Keratinocyte (primary cell): ENCODE measurements around the gene MEGF11. TPM values are rescaled to one million over a fixed set of nuclear protein-coding genes. Genes with fewer than 3 reads are reported as not detected.

Source experiments
- DNase-seq: peaks from one replicate; pipeline ENCODE4 v3.0.0-alpha.2; 2011; ENCODE audit warnings: low read depth, missing footprints, low spot score
- FAIRE-seq: peaks from 2 replicates; lab custom pipeline; 2011; peaks lifted over from hg19 to GRCh38; lab: Jason Lieb, UNC
- H2AFZ ChIP-seq: 2 replicates; pipeline ENCODE4 v1.6.0; 2012; ENCODE audit warnings: low read length, control low read depth, inconsistent platforms; ENCODE audit not compliant: control insufficient read depth
- H3K27ac ChIP-seq: 2 replicates; pipeline ENCODE4 v1.5.1; 2011; ENCODE audit warnings: low read length; ENCODE audit not compliant: control insufficient read depth, insufficient read depth
- H3K27me3 ChIP-seq: 3 replicates; pipeline ENCODE4 v1.6.0; 2011; ENCODE audit warnings: low read length; ENCODE audit not compliant: control insufficient read depth, insufficient read depth; ENCODE audit errors: extremely low read depth
- H3K36me3 ChIP-seq, 2 experiments: 2 replicates in 1 of 2; 3 replicates in 1 of 2; pipeline ENCODE4 v1.5.1; 2011; ENCODE audit warnings: low read length in 2 of 2, mild to moderate bottlenecking in 1 of 2; ENCODE audit not compliant: control insufficient read depth in 2 of 2, insufficient read depth in 2 of 2; ENCODE audit errors: extremely low read depth in 1 of 2
- H3K4me1 ChIP-seq: 3 replicates; pipeline ENCODE4 v1.5.1; 2011; ENCODE audit warnings: low read length; ENCODE audit not compliant: control insufficient read depth, insufficient read depth; ENCODE audit errors: extremely low read depth
- H3K4me2 ChIP-seq: 3 replicates; pipeline ENCODE4 v1.6.0; 2011; ENCODE audit warnings: low read depth, low read length; ENCODE audit not compliant: control insufficient read depth, insufficient read depth; ENCODE audit errors: extremely low read depth
- H3K4me3 ChIP-seq, 3 experiments: fragments of 200-600 bp in 1 of 3; sonication (generic) in 1 of 3; 2 replicates in 2 of 3; 3 replicates in 1 of 3; pipeline ENCODE4 v1.5.1; 2011 to 2016; ENCODE audit warnings: low read length in 3 of 3, mild to moderate bottlenecking in 3 of 3, control low read depth in 2 of 3, inconsistent platforms in 1 of 3, low read depth in 1 of 3, mixed read lengths in 1 of 3, mixed run types in 1 of 3, moderate library complexity in 1 of 3; ENCODE audit not compliant: control insufficient read depth in 2 of 3, insufficient read depth in 2 of 3; ENCODE audit errors: extremely low read depth in 1 of 3
- H3K79me2 ChIP-seq: 2 replicates; pipeline ENCODE4 v1.6.0; 2012; ENCODE audit warnings: low read length; ENCODE audit not compliant: control insufficient read depth, insufficient read depth
- H3K9ac ChIP-seq: 3 replicates; pipeline ENCODE4 v1.6.0; 2011; ENCODE audit warnings: low read length; ENCODE audit not compliant: control insufficient read depth, insufficient read depth; ENCODE audit errors: extremely low read depth
- H3K9me1 ChIP-seq: 3 replicates; pipeline ENCODE4 v1.6.0; 2011; ENCODE audit warnings: low read length; ENCODE audit not compliant: control insufficient read depth, insufficient read depth; ENCODE audit errors: extremely low read depth
- H3K9me3 ChIP-seq: 2 replicates; pipeline ENCODE4 v1.5.1; 2012; ENCODE audit warnings: low read depth, low read length; ENCODE audit not compliant: control insufficient read depth
- H4K20me1 ChIP-seq: 3 replicates; pipeline ENCODE4 v1.6.0; 2011; ENCODE audit warnings: low read length; ENCODE audit not compliant: control insufficient read depth, insufficient read depth; ENCODE audit errors: extremely low read depth
- EZH2 ChIP-seq: IDR thresholded peaks from one replicate; pipeline ENCODE4 v1.6.1; 2012; ENCODE audit warnings: inconsistent platforms, mild to moderate bottlenecking, low read length, moderate library complexity
- dilution Hi-C: fragments of 300-500 bp; cut with MboI; formaldehyde crosslinking; loops from one replicate; pipeline ENCODE4 v1.7.0; 2020; ENCODE audit warnings: low sequenced_read_pairs; ENCODE audit not compliant: extremely low pct_ligation_motif_present
- polyA plus RNA-seq, 5 experiments: library from polyadenylated mRNA; depleted of rRNA in 3 of 5; stranded (reverse) in 3 of 5; stranded (forward) in 1 of 5; unstranded in 1 of 5; fragments of >200 nt; gene quantifications; 1 replicate in 1 of 5; 2 replicates in 3 of 5; 3 replicates in 1 of 5; pipeline versions ENCODE4 v1.2.1 to v1.2.3, GENCODE V29; 2011 to 2012; ENCODE audit warnings: missing spikeins in 2 of 5, low read depth in 1 of 5, low replicate concordance in 1 of 5
- TF ChIP-seq, protein P1 (sequence below), 3 experiments: IDR thresholded peaks in 1 of 3; conservative IDR thresholded peaks in 1 of 3; optimal IDR thresholded peaks in 1 of 3; 2 replicates in 2 of 3; 3 replicates in 1 of 3; pipeline versions ENCODE3 to v1.5.1; 2011; ENCODE audit warnings: low read length in 3 of 3, mild to moderate bottlenecking in 3 of 3, moderate library complexity in 2 of 3, control low read depth in 1 of 3, inconsistent platforms in 1 of 3; ENCODE audit not compliant: insufficient read depth in 2 of 3; ENCODE audit errors: extremely low read depth in 1 of 3

Gene MEGF11
- polyA plus RNA-seq, 1 donor (not counting 4 experiments of a cell fraction or from before 2014, with no cell fraction given), result not detected

DNA sequence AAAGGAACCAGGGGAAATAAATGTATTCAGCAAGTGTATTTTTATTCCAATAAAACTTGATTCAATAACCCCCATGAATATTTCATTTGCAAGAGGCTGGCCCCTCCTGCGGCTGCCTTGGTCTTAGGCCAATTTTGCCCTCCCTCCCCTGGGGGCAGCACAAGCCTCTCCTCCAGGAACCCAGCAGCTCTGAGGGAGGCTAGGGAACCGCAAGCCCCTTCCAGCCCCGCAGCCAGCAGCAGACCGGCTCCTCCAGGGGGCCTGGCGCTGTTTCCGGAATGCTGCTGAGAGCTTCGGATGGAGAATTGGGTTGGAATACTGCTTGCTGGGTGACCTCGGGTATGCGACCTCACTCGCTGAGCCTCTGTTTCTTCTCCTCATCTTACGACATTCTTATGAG is 234.2 kb downstream of the MEGF11 start:
- no peak for FAIRE-seq
- dilution Hi-C loops, result no loop called here
- no peak for TF ChIP-seq EZH2
- TF ChIP-seq, protein P1, sequence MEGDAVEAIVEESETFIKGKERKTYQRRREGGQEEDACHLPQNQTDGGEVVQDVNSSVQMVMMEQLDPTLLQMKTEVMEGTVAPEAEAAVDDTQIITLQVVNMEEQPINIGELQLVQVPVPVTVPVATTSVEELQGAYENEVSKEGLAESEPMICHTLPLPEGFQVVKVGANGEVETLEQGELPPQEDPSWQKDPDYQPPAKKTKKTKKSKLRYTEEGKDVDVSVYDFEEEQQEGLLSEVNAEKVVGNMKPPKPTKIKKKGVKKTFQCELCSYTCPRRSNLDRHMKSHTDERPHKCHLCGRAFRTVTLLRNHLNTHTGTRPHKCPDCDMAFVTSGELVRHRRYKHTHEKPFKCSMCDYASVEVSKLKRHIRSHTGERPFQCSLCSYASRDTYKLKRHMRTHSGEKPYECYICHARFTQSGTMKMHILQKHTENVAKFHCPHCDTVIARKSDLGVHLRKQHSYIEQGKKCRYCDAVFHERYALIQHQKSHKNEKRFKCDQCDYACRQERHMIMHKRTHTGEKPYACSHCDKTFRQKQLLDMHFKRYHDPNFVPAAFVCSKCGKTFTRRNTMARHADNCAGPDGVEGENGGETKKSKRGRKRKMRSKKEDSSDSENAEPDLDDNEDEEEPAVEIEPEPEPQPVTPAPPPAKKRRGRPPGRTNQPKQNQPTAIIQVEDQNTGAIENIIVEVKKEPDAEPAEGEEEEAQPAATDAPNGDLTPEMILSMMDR (optimal IDR thresholded peaks at IDR 0.05 in 1 of 3, IDR thresholded peaks at IDR 0.05 in 1 of 3, conservative IDR thresholded peaks at IDR 0.05 in 1 of 3; ENCODE audit: extremely low read depth in 1 of 3, insufficient read depth in 2 of 3, low read length in 3 of 3), result no peak

DNA sequence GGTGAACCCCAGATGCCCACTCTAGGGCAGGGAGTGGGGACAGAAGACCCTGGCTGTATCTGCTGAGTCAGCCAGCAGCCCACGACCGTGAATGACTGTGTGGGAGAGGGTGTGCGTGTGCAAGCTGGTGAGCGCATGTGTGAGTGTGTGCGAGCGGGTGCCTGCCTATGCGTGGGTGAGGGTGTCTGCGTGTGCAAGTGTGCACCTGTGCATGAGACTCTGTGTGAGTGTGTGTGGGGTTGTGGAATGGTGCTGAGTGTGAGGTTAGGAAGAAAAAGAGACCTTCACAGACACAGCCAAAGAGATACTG is 235.1 kb downstream of the MEGF11 start:
- Histone ChIP-seq H3K36me3 (no peaks in the 10 kb centered on the region), H4K20me1 (no peaks in the 10 kb centered on the region), H3K4me3 (no peak overlapping the region), H3K79me2 (no peaks in the 10 kb centered on the region), H3K27me3 (peaks cover 9% of the 10 kb centered on the region), H3K9ac (no peak overlapping the region), H3K4me1 (peaks cover 6% of the 10 kb centered on the region), H3K27ac (no peak overlapping the region), H3K9me3 (peaks cover 3% of the 10 kb centered on the region), H3K9me1 (no peaks in the 10 kb centered on the region), H2AFZ (no peak overlapping the region), H3K4me2 (no peak overlapping the region)
- no peak for DNase-seq
- no peak for FAIRE-seq
- TF ChIP-seq, protein P1 (optimal IDR thresholded peaks at IDR 0.05 in 1 of 3, IDR thresholded peaks at IDR 0.05 in 1 of 3, conservative IDR thresholded peaks at IDR 0.05 in 1 of 3; ENCODE audit: extremely low read depth in 1 of 3, insufficient read depth in 2 of 3, low read length in 3 of 3), result no peak
- no peak for TF ChIP-seq EZH2
- dilution Hi-C loops, result no loop called here

More for the DNA sequence above, 234.2 kb downstream of the MEGF11 start:
- Histone ChIP-seq H3K4me2 (no peak overlapping the region), H3K9ac (no peak overlapping the region), H3K27me3 (peaks cover 9% of the 10 kb centered on the region), H3K9me1 (no peaks in the 10 kb centered on the region), H4K20me1 (no peaks in the 10 kb centered on the region), H3K27ac (no peak overlapping the region), H2AFZ (no peak overlapping the region), H3K4me3 (no peak overlapping the region), H3K36me3 (no peaks in the 10 kb centered on the region), H3K79me2 (no peaks in the 10 kb centered on the region), H3K9me3 (peaks cover 3% of the 10 kb centered on the region), H3K4me1 (peaks cover 7% of the 10 kb centered on the region)
- DNase-seq, result no peak
